ENCODE measurements around the gene SEC16A.

The SEC16A gene

GRCh38 chr9:136432591-136432990 lies 50.2 kb downstream of the SEC16A start:
- TF ChIP-seq GATA2 (IDR thresholded peaks at IDR 0.05; ENCODE audit: low read depth, low read length) = no peak
- no peak for TF ChIP-seq GATA3 (IDR thresholded peaks at IDR 0.05; ENCODE audit: low read depth, low read length)

- no peak for TF ChIP-seq GATA2 (IDR thresholded peaks at IDR 0.05; ENCODE audit: low read depth, low read length)
- no peak for TF ChIP-seq GATA3 (IDR thresholded peaks at IDR 0.05; ENCODE audit: low read depth, low read length)
Observed at GRCh38 chr9:136431782-136432350, 51.0 kb downstream of the SEC16A start.

- no peak for TF ChIP-seq GATA2 (IDR thresholded peaks at IDR 0.05; ENCODE audit: low read depth, low read length)
- TF ChIP-seq GATA3 (IDR thresholded peaks at IDR 0.05; ENCODE audit: low read depth, low read length) = no peak
Observed at GRCh38 chr9:136430588-136431234, 52.1 kb downstream of the SEC16A start.

GRCh38 chr9:136429683-136430491 lies 53.0 kb downstream of the SEC16A start:
- no peak for TF ChIP-seq GATA2 (IDR thresholded peaks at IDR 0.05; ENCODE audit: low read depth, low read length)
- TF ChIP-seq GATA3 (IDR thresholded peaks at IDR 0.05; ENCODE audit: low read depth, low read length) = no peak

GRCh38 chr9:136429075-136429628 lies 53.7 kb downstream of the SEC16A start:
- no peak for TF ChIP-seq GATA3 (IDR thresholded peaks at IDR 0.05; ENCODE audit: low read depth, low read length)
- no peak for TF ChIP-seq GATA2 (IDR thresholded peaks at IDR 0.05; ENCODE audit: low read depth, low read length)

GRCh38 chr9:136426787-136427186 lies 56.1 kb downstream of the SEC16A start:
- TF ChIP-seq GATA2 (IDR thresholded peaks at IDR 0.05; ENCODE audit: low read depth, low read length) (no peak), GATA3 (IDR thresholded peaks at IDR 0.05; ENCODE audit: low read depth, low read length) (no peak)

- no peak for TF ChIP-seq GATA3 (IDR thresholded peaks at IDR 0.05; ENCODE audit: low read depth, low read length)
- no peak for TF ChIP-seq GATA2 (IDR thresholded peaks at IDR 0.05; ENCODE audit: low read depth, low read length)
Observed at GRCh38 chr9:136424750-136425362, 58.0 kb downstream of the SEC16A start.

- TF ChIP-seq GATA3 (IDR thresholded peaks at IDR 0.05; ENCODE audit: low read depth, low read length) = no peak
- TF ChIP-seq GATA2 (IDR thresholded peaks at IDR 0.05; ENCODE audit: low read depth, low read length) = no peak
Observed at GRCh38 chr9:136423432-136424146, 59.3 kb downstream of the SEC16A start.

- TF ChIP-seq GATA2 (IDR thresholded peaks at IDR 0.05; ENCODE audit: low read depth, low read length) = no peak
- TF ChIP-seq GATA3 (IDR thresholded peaks at IDR 0.05; ENCODE audit: low read depth, low read length) = no peak
Observed at GRCh38 chr9:136422876-136423275, 60.0 kb downstream of the SEC16A start.

GRCh38 chr9:136421791-136422190 lies 61.0 kb downstream of the SEC16A start:
- TF ChIP-seq GATA2 (IDR thresholded peaks at IDR 0.05; ENCODE audit: low read depth, low read length) (no peak), GATA3 (IDR thresholded peaks at IDR 0.05; ENCODE audit: low read depth, low read length) (no peak)

- TF ChIP-seq GATA2 (IDR thresholded peaks at IDR 0.05; ENCODE audit: low read depth, low read length) (no peak), GATA3 (IDR thresholded peaks at IDR 0.05; ENCODE audit: low read depth, low read length) (no peak)
Observed at GRCh38 chr9:136419092-136419420, 63.8 kb downstream of the SEC16A start.

GRCh38 chr9:136418182-136419091 lies 64.4 kb downstream of the SEC16A start:
- TF ChIP-seq GATA3 (IDR thresholded peaks at IDR 0.05; ENCODE audit: low read depth, low read length) (no peak), GATA2 (IDR thresholded peaks at IDR 0.05; ENCODE audit: low read depth, low read length) (no peak)

GRCh38 chr9:136416914-136417313 lies 65.9 kb downstream of the SEC16A start:
- TF ChIP-seq GATA2 (IDR thresholded peaks at IDR 0.05; ENCODE audit: low read depth, low read length) = no peak
- TF ChIP-seq GATA3 (IDR thresholded peaks at IDR 0.05; ENCODE audit: low read depth, low read length) = no peak

Measured in SH-SY5Y (cell line).